Osteoblast (primary cell): ENCODE measurements around the gene YPEL4. TPM values are rescaled to one million over a fixed set of nuclear protein-coding genes. Genes with fewer than 3 reads are reported as not detected.
A peak's percentile ranks its signal among the peaks of the same experiment; 100 is the strongest.

Source experiments
- DNase-seq: peaks from one replicate; pipeline ENCODE4 v3.0.0; 2011; ENCODE audit warnings: low spot score, mixed read lengths; ENCODE audit not compliant: insufficient read length; ENCODE audit errors: missing footprints
- H2AFZ ChIP-seq: 2 replicates; pipeline ENCODE4 v1.6.0; 2011; ENCODE audit warnings: mild to moderate bottlenecking, low read length
- H3K27ac ChIP-seq: 2 replicates; pipeline ENCODE4 v1.5.1; 2011; ENCODE audit warnings: mild to moderate bottlenecking, low read depth, low read length, moderate library complexity
- H3K27me3 ChIP-seq: 2 replicates; pipeline ENCODE4 v1.6.0; 2012; ENCODE audit warnings: mild to moderate bottlenecking, control low read depth, inconsistent platforms, low read length, moderate library complexity; ENCODE audit not compliant: insufficient read depth
- H3K36me3 ChIP-seq: 2 replicates; pipeline ENCODE4 v1.5.1; 2011; ENCODE audit warnings: mild to moderate bottlenecking, low read length, control low read depth, moderate library complexity; ENCODE audit not compliant: insufficient read depth
- H3K4me1 ChIP-seq: 2 replicates; pipeline ENCODE4 v1.5.1; 2011; ENCODE audit warnings: mild to moderate bottlenecking, low read length, control low read depth, moderate library complexity; ENCODE audit not compliant: insufficient read depth
- H3K4me2 ChIP-seq: 2 replicates; pipeline ENCODE4 v1.6.0; 2011; ENCODE audit warnings: mild to moderate bottlenecking, low read length; ENCODE audit not compliant: insufficient read depth
- H3K4me3 ChIP-seq: fragments of 200-600 bp; sonication (generic); 3 replicates; pipeline ENCODE4 v1.5.1; 2012; ENCODE audit warnings: mild to moderate bottlenecking, low read length, inconsistent platforms; ENCODE audit not compliant: insufficient read depth
- H3K79me2 ChIP-seq: 2 replicates; pipeline ENCODE4 v1.6.0; 2012; ENCODE audit warnings: mild to moderate bottlenecking, low read length, control low read depth, inconsistent platforms; ENCODE audit not compliant: insufficient read depth
- H3K9me3 ChIP-seq: 2 replicates; pipeline ENCODE4 v1.5.1; 2011; ENCODE audit warnings: low read depth, low read length, control low read depth
- H4K20me1 ChIP-seq: 2 replicates; pipeline ENCODE4 v1.6.0; 2012; ENCODE audit warnings: mild to moderate bottlenecking, low read length, control low read depth; ENCODE audit not compliant: insufficient read depth
- CTCF ChIP-seq: IDR thresholded peaks from 2 replicates; pipeline ENCODE4 v1.5.1; 2011; ENCODE audit warnings: mild to moderate bottlenecking, low read depth, low read length, moderate library complexity; ENCODE audit errors: extremely low read depth
- total RNA-seq: library from RNA; depleted of rRNA; stranded (reverse); fragments of >200 nt; gene quantifications from 2 replicates; pipeline ENCODE4 v1.2.3, GENCODE V29; 2012

YPEL4 gene
- total RNA-seq, 1 donor: 0.72 TPM

DNA sequence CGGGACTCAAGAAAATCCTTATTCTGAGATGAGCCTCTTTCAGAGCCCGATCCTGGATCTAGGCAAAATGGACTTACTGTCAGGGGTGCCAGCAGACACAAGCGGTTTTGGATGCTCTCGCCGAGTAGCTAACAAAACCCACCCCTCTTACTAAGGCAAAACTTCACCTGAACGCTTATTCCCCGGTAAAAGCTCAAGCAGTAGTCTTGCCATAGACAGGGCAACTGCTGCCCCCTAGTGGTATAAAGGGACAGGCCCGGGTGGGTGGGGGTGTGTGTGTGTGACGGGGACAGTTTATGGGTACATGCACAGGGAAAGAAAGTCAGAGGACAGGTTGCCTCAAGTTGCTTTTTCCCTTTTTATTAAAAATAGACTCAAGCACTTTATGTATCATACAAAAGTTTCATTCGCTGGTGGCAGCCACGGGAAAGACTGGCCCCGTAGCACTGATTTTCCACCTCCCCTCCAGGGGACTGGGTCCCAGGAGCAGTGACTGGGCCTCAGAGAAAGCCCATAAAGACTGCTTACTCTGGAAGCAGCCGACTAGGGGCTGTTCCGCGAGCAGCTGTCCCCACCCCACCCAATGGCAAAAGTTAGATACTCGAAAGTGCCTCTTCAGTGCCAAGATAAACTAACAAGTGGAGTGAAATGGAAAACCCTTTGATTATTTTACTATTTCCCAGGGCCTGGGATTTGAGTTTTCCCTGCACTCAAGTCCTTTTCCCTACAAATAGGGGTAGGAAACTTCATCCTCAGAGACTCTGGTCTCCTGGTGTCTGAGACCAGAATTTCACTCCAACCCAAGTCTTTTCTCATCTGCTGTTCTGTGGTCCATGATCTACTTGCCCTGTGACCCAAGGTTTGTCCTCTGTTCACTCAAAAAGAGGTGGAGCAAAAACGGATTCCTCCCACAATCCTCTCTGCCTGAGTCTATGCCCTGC is 4.7 kb downstream of the YPEL4 start:
- H3K27me3 ChIP-seq: peaks cover 36% of the 10 kb centered on the region
- H3K4me1 ChIP-seq: peaks cover 53% of the 10 kb centered on the region
- H3K4me3 ChIP-seq: no peak overlapping the region
- H3K36me3 ChIP-seq: peaks cover 10% of the 10 kb centered on the region
- H3K27ac ChIP-seq: no peak overlapping the region
- no peaks in the 10 kb centered on the region for H3K9me3 ChIP-seq
- peak; percentile 94 for DNase-seq
- H2AFZ ChIP-seq: no peak overlapping the region
- H4K20me1 ChIP-seq: peaks cover 77% of the 10 kb centered on the region
- TF ChIP-seq CTCF: peak; percentile 87
- peak overlapping the region; percentile 51 for H3K4me2 ChIP-seq
- H3K79me2 ChIP-seq: peaks cover 15% of the 10 kb centered on the region

DNA sequence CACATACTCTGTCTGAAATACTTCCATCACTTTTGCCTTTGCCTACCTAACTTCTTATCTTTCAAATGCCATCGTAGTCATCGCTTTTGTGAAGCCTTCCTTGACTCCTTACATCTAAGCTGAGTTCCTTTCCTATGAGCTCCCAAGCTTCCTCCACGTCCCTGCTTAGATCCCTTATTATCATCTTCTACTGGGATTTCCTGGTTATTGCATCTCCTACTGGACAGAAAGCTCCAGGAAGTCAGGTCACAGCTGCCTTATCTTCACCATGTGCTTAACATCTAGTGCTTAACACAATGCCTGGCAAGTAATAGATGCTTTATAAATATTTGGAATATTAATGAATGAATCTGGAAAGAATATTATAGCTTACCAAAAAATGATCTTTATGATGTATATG is 5.9 kb downstream of the YPEL4 start:
- no peak overlapping the region for H3K27ac ChIP-seq
- H3K4me3 ChIP-seq: no peak overlapping the region
- DNase-seq: peak; percentile 68
- peaks cover 34% of the 10 kb centered on the region for H3K27me3 ChIP-seq
- no peaks in the 10 kb centered on the region for H3K9me3 ChIP-seq
- TF ChIP-seq CTCF: peak; percentile 8
- peaks cover 27% of the 10 kb centered on the region for H3K79me2 ChIP-seq
- peaks cover 53% of the 10 kb centered on the region for H3K4me1 ChIP-seq
- no peak overlapping the region for H2AFZ ChIP-seq
- no peak overlapping the region for H3K4me2 ChIP-seq
- H4K20me1 ChIP-seq: peaks cover 83% of the 10 kb centered on the region
- H3K36me3 ChIP-seq: peaks cover 10% of the 10 kb centered on the region

DNA sequence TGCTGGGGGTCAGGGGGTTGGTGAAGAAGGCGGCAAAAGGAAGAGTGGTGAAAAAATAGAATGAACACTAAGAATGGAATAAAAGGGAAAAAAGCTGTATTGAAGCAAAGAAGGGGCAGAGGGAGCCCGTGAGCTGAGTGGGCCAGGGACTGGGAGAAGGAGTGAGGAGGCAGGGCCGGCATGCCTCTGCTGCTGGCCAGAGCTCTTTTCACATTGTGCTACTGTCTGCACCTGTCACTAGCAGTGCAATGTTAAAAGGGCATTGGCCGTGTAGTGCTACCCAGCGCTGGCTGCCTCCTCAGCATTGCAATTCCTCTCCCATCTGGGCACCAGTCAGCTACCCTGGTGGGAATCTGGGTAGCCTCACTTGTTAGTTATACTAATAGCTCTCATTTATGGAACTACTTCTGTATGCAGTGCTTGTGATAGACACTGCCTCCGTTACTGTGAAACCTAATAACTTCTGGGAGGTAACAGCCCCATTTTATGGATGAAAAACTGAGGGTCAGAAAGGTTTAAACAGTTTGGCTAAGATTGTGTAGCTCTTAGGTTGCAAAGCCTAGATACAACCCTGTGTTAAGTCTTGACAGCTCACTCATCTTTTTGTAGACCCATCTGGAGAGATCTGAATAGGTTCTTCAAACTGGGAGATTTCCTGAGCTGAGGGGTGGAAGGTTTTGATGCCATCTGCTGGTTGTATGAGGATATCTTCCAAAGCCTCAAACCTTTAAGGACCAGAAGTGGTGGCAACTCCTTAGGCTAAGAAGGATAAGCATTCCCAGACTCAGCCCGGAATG is 8.5 kb downstream of the YPEL4 start:
- Histone ChIP-seq H3K27me3 (peaks cover 8% of the 10 kb centered on the region), H3K79me2 (peaks cover 34% of the 10 kb centered on the region), H3K4me1 (peaks cover 36% of the 10 kb centered on the region), H2AFZ (no peak overlapping the region), H3K4me2 (no peak overlapping the region), H4K20me1 (peaks cover 57% of the 10 kb centered on the region), H3K4me3 (no peak overlapping the region), H3K27ac (no peak overlapping the region), H3K36me3 (peaks cover 10% of the 10 kb centered on the region), H3K9me3 (no peaks in the 10 kb centered on the region)
- peak; percentile 66 for TF ChIP-seq CTCF
- DNase-seq: peak; percentile 97
